Ovary (tissue), 9 donors: Measurements from ENCODE around the gene WSB1. TPM values are rescaled to one million over a fixed set of nuclear protein-coding genes. Genes with fewer than 3 reads are reported as not detected.
"Not testable (repeated sequence)": the region's sequence is repeated elsewhere in the genome, so short reads cannot be mapped to it uniquely, and the experiment has no call there.

Experiments
- DNase-seq, 5 donors: peaks; one replicate each; pipeline ENCODE4 v3.0.0-alpha.2; 2019 to 2020
- H3K27ac ChIP-seq, 2 donors: fragments of 200-600 bp; one replicate each; pipeline versions ENCODE4 v1.5.1 to v1.8.0; 2019 to 2022
- H3K27me3 ChIP-seq: fragments of 200-600 bp; one replicate; pipeline ENCODE4 v1.8.0; 2022
- H3K36me3 ChIP-seq: fragments of 200-600 bp; sonication (generic); one replicate; pipeline ENCODE4 v1.5.1; 2019
- H3K4me1 ChIP-seq: one replicate; pipeline ENCODE4 v1.8.1; 2013; ENCODE audit warnings: mild to moderate bottlenecking, moderate library complexity; ENCODE audit not compliant: insufficient read depth
- H3K4me3 ChIP-seq: fragments of 200-600 bp; sonication (generic); one replicate; pipeline ENCODE4 v1.5.1; 2017
- H3K9me3 ChIP-seq, 2 donors: fragments of 200-600 bp in 1 of 2; sonication (generic) in 1 of 2; one replicate each; pipeline versions ENCODE4 v1.5.1 to v1.8.1; 2013 to 2019; ENCODE audit warnings: mild to moderate bottlenecking in 1 of 2, moderate library complexity in 1 of 2
- EP300 ChIP-seq: sonication (generic); formaldehyde crosslinking; IDR thresholded peaks from one replicate; pipeline ENCODE4 v1.6.1; 2017; ENCODE audit warnings: antibody characterized with exemption
- POLR2A ChIP-seq: fragments of 450-650 bp; IDR thresholded peaks from one replicate; pipeline ENCODE4 v1.6.1; 2017; ENCODE audit warnings: antibody characterized with exemption, mild to moderate bottlenecking, moderate library complexity
- WGBS, 3 donors: extraction: QIAGEN DNeasy Blood & Tissue Kit in 1 of 3; methylation state at CpG; one replicate each; pipeline versions ENCODE4 v1.1.5 to v1.1.7; 2013 to 2017; 5-methylcytosine and 5-hydroxymethylcytosine counted together
- intact Hi-C, 4 donors: fragments of 100-400 bp; cut with DNase I; formaldehyde crosslinking; loops; one replicate each; pipeline versions ENCODE4 v1.11.0 to v1.15.1; 2022 to 2023
- polyA plus RNA-seq, 2 donors: library from polyadenylated mRNA; stranded (reverse); fragments of 200-250 nt in 1 of 2; fragments of 350-450 nt in 1 of 2; fragmentation: Illumina TruSeq in 1 of 2; extraction: RNeasy Lipid Tissue Mini Kit (QIAGEN cat#74804) in 1 of 2; gene quantifications; one replicate each; pipeline ENCODE4 v1.2.3, GENCODE V29; 2013 to 2014
- total RNA-seq, 7 donors: library from RNA; depleted of rRNA in 2 of 7; stranded (reverse); fragments of >200 nt in 2 of 7; fragmentation: NEBNext Ultra II Directional in 3 of 7; extraction: Animal tissue kit (Norgen Biotek cat#: 25700) in 3 of 7; gene quantifications; one replicate each; pipeline versions ENCODE4 v1.1.0 to v1.2.4, GENCODE V29; 2016 to 2023
- TF ChIP-seq, protein P1 (sequence below), 3 donors: fragments of 450-650 bp in 2 of 3; fragments of 200-600 bp in 1 of 3; IDR thresholded peaks; one replicate each; pipeline versions ENCODE4 v1.5.1 to v1.8.0; 2016 to 2022; ENCODE audit warnings: antibody characterized with exemption in 3 of 3, mild to moderate bottlenecking in 1 of 3
- donor health status: DM: no; HTN: no; CAD: no; lungs with moderate emphysema.
- donor health status: DM: no; HTN: no; CAD: no.
- donor health status: Bipolar disorder and iron deficiency.
- donor health status: DM: yes; HTN: yes; CAD: no.
- donor health status: DM: no; HTN: no; CAD: no.
- donor health status: DM: yes; HTN: yes; CAD: no.

Gene WSB1
- total and polyA plus RNA-seq, 9 donors, result 88.9 to 214 (median 168) TPM

DNA sequence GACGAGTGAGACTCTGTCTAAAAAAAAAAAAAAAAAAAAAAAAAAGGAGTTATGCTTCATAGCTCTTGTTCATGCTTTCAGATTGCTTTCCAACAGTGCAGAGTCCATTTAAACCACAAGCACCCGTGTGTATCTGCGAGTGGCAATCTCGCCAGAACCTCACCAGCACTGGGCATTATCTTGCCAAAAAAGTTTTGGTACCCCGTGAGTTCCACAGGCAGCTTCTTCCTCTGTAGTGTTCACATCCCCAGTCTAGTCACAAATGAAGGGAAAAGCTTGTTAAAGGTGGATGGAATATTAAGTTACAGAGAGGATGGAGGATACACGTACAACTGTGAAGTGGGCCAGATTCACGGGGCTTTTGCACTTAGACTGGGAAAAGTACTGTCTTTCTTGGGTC, 33.5 kb downstream of the WSB1 start:
- peaks cover 8% of the 10 kb centered on the region for H3K4me1 ChIP-seq
- WGBS, 3 donors, result 78 to 84% (median 79%) methylated on average over 7 of the region's 7 CpGs

DNA sequence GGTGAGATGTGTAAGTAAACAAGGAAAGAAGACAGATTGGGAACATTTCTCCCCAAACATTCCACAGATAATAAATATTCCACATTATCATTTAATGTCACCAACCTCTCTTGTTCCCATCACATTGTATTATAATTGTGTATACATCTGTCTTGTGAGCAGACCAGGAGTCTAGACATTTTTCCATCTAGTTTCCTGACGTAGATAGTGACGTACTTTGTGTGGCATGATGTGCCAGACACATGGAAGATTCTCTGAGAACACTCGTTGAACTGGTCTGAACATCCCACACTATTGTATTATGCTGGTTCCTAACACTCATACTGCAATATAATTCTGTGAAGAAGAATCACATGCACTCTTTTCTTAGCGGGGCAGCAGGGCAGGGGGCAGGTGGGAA, 34.0 kb downstream of the WSB1 start:
- Histone ChIP-seq H3K27me3 (no peaks in the 10 kb centered on the region), H3K9me3 (no peaks in the 10 kb centered on the region), H3K36me3 (no peaks in the 10 kb centered on the region), H3K4me3 (no peak overlapping the region), H3K4me1 (peaks cover 8% of the 10 kb centered on the region), H3K27ac (no peak overlapping the region)
- intact Hi-C loops, result no loop called here
- no peak for TF ChIP-seq EP300
- TF ChIP-seq, protein P1, sequence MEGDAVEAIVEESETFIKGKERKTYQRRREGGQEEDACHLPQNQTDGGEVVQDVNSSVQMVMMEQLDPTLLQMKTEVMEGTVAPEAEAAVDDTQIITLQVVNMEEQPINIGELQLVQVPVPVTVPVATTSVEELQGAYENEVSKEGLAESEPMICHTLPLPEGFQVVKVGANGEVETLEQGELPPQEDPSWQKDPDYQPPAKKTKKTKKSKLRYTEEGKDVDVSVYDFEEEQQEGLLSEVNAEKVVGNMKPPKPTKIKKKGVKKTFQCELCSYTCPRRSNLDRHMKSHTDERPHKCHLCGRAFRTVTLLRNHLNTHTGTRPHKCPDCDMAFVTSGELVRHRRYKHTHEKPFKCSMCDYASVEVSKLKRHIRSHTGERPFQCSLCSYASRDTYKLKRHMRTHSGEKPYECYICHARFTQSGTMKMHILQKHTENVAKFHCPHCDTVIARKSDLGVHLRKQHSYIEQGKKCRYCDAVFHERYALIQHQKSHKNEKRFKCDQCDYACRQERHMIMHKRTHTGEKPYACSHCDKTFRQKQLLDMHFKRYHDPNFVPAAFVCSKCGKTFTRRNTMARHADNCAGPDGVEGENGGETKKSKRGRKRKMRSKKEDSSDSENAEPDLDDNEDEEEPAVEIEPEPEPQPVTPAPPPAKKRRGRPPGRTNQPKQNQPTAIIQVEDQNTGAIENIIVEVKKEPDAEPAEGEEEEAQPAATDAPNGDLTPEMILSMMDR (IDR thresholded peaks at IDR 0.05), result no peak
- no peak for TF ChIP-seq POLR2A
- DNase-seq, result no peak
- 61 to 70% (median 68%) methylated on average over 4 of the region's 4 CpGs for WGBS, 3 donors

More for the DNA sequence above, 33.5 kb downstream of the WSB1 start:
- Histone ChIP-seq H3K27me3 (no peaks in the 10 kb centered on the region), H3K9me3 (no peaks in the 10 kb centered on the region), H3K27ac (no peak overlapping the region), H3K4me3 (no peak overlapping the region), H3K36me3 (no peaks in the 10 kb centered on the region)
- intact Hi-C loops, result no loop called here
- DNase-seq, result no peak
- TF ChIP-seq EP300 (no peak), POLR2A (no peak)
- TF ChIP-seq, protein P1 (IDR thresholded peaks at IDR 0.05), result no peak

- intact Hi-C loops, H3K9me3 ChIP-seq, DNase-seq, H3K27me3 ChIP-seq, H3K27ac ChIP-seq, H3K4me3 ChIP-seq, H3K4me1 ChIP-seq, H3K36me3 ChIP-seq: not testable (repeated sequence)
- WGBS, 3 donors, result 72 to 78% (median 75%) methylated on average over 9 of the region's 9 CpGs
These were observed 34.8 kb downstream of the WSB1 start for GRCh38 chr17:27328686-27329085.

- intact Hi-C loops, result no loop called here
- H3K27me3 ChIP-seq, result no peaks in the 10 kb centered on the region
These were observed 35.4 kb downstream of the WSB1 start for GRCh38 chr17:27329146-27329805.

DNA sequence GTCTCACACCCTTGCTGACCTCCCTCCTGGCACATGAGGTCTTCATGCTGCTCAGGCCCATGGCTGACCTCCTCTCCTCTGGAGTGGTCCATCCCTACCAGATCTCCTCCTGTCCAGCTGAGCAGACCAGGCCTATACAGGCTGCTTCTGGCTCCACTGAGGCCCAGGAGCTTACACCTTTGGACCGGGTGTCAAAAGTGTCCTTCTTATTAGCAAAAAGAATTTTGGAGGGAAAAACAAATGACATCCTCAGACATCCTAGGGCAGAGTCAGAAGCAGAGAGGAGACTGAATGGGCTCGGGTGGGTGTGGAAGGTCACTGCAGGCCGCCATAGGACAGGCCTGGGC, 38.1 kb downstream of the WSB1 start:
- Histone ChIP-seq H3K27ac (peak overlapping the region; percentile 82 to 92), H3K4me3 (no peak overlapping the region), H3K36me3 (no peaks in the 10 kb centered on the region), H3K9me3 (no peaks in the 10 kb centered on the region), H3K4me1 (peaks cover 4% of the 10 kb centered on the region), H3K27me3 (no peaks in the 10 kb centered on the region)
- peak in 1 of 5 donors; percentile 26 for DNase-seq
- WGBS, 3 donors, result 84 to 95% (median 89%) methylated on average over 3 of the region's 3 CpGs
- intact Hi-C loops, result loop anchor here in 2 of 4 donors (2.0 to 5.0 kb wide), 4 partner anchors 17 to 95 kb away; partner anchors contain the start of gene WSB1 (in 1 of the 2)
- TF ChIP-seq, protein P1 (IDR thresholded peaks at IDR 0.05), result no peak
- TF ChIP-seq EP300 (no peak), POLR2A (no peak)

More at GRCh38 chr17:27329146-27329805, 35.4 kb downstream of the WSB1 start:
- no peak overlapping the region for H3K4me3 ChIP-seq
- DNase-seq, result no peak
- WGBS, 3 donors, result 85 to 88% (median 86%) methylated on average over 8 of the region's 8 CpGs
- H3K27ac ChIP-seq, result no peak overlapping the region
- peaks cover 4% of the 10 kb centered on the region for H3K4me1 ChIP-seq
- H3K9me3 ChIP-seq, result no peaks in the 10 kb centered on the region
- no peaks in the 10 kb centered on the region for H3K36me3 ChIP-seq
- TF ChIP-seq, protein P1 (IDR thresholded peaks at IDR 0.05), result no peak
- TF ChIP-seq POLR2A (no peak), EP300 (no peak)
